Measurements from ENCODE around the gene PLN.

The PLN gene

GRCh38 chr6:118542184-118542952 lies 5.7 kb upstream of the PLN start:
- peak; percentile 66 for DNase-seq

- DNase-seq = no peak
Measured at GRCh38 chr6:118544105-118544504, 4.0 kb upstream of the PLN start.

GRCh38 chr6:118546164-118546879 lies 1.8 kb upstream of the PLN start:
- DNase-seq = no peak

- no peak for DNase-seq
Measured at GRCh38 chr6:118546880-118547218, 1.2 kb upstream of the PLN start.

GRCh38 chr6:118548613-118549012 lies 517 bp downstream of the PLN start:
- no peak for DNase-seq

GRCh38 chr6:118551063-118552053 lies 3.3 kb downstream of the PLN start:
- peak; percentile 71 for DNase-seq

GRCh38 chr6:118553132-118553531 lies 5.0 kb downstream of the PLN start:
- peak; percentile 33 for DNase-seq

- no peak for DNase-seq
Measured at GRCh38 chr6:118554698-118555097, 6.6 kb downstream of the PLN start.

- peak; percentile 54 for DNase-seq
Measured at GRCh38 chr6:118558464-118559217, 10.5 kb downstream of the PLN start.

- no peak for DNase-seq
Measured at GRCh38 chr6:118559659-118560058, 11.6 kb downstream of the PLN start.

- no peak for DNase-seq
Measured at GRCh38 chr6:118562248-118562647, 14.2 kb downstream of the PLN start.

GRCh38 chr6:118562959-118563358 lies 14.9 kb downstream of the PLN start:
- DNase-seq = peak; percentile 45

- peak; percentile 26 for DNase-seq
Measured at GRCh38 chr6:118565311-118565960, 17.3 kb downstream of the PLN start.

GRCh38 chr6:118567974-118568373 lies 19.9 kb downstream of the PLN start:
- DNase-seq = no peak

GRCh38 chr6:118569498-118569897 lies 21.4 kb downstream of the PLN start:
- DNase-seq = no peak

- DNase-seq = no peak
Measured at GRCh38 chr6:118571121-118571520, 23.0 kb downstream of the PLN start.

- no peak for DNase-seq
Measured at GRCh38 chr6:118574051-118574865, 26.2 kb downstream of the PLN start.

GRCh38 chr6:118577972-118578371 lies 29.9 kb downstream of the PLN start:
- DNase-seq = no peak

GRCh38 chr6:118578617-118579016 lies 30.5 kb downstream of the PLN start:
- DNase-seq = no peak

GRCh38 chr6:118579786-118580185 lies 31.7 kb downstream of the PLN start:
- no peak for DNase-seq
